Spinal cord (tissue), 10 donors: ENCODE results near the gene JAML. TPM values are rescaled to one million over a fixed set of nuclear protein-coding genes. Genes with fewer than 3 reads are reported as not detected.
A peak's percentile ranks its signal among the peaks of the same experiment; 100 is the strongest.
"Not testable (repeated sequence)": the region's sequence is repeated elsewhere in the genome, so short reads cannot be mapped to it uniquely, and the experiment has no call there.

Source experiments
- DNase-seq, 6 donors: peaks; one replicate each; pipeline versions ENCODE4 v3.0.0 to v3.0.0-alpha.2; 2013 to 2015; ENCODE audit warnings: low spot score in 6 of 6, low read depth in 4 of 6
- H3K27ac ChIP-seq: one replicate; pipeline ENCODE4 v1.5.1; 2013; ENCODE audit warnings: low read depth, low read length, control low read depth
- H3K27me3 ChIP-seq: one replicate; pipeline ENCODE4 v1.6.1; 2013; ENCODE audit warnings: low read length; ENCODE audit not compliant: control insufficient read depth, insufficient read depth
- H3K36me3 ChIP-seq: one replicate; pipeline ENCODE4 v1.6.1; 2013; ENCODE audit warnings: low read length; ENCODE audit not compliant: control insufficient read depth, insufficient read depth
- H3K4me1 ChIP-seq: one replicate; pipeline ENCODE4 v1.6.1; 2013; ENCODE audit warnings: low read length; ENCODE audit not compliant: control insufficient read depth, insufficient read depth
- H3K4me3 ChIP-seq: one replicate; pipeline ENCODE4 v1.5.1; 2013; ENCODE audit warnings: low read depth, low read length, control low read depth
- H3K9me3 ChIP-seq: one replicate; pipeline ENCODE4 v1.6.1; 2013; ENCODE audit warnings: low read length; ENCODE audit not compliant: control insufficient read depth, insufficient read depth
- WGBS: methylation state at CpG from one replicate; pipeline ENCODE4 v1.1.5; 2013; ENCODE audit warnings: missing lambda C conversion rate; ENCODE audit not compliant: insufficient coverage; 5-methylcytosine and 5-hydroxymethylcytosine counted together
- polyA plus RNA-seq, 2 donors: library from polyadenylated mRNA; unstranded; fragments of 120-200 nt; gene quantifications; one replicate each; pipeline ENCODE4 v1.2.1, GENCODE V29; 2013; ENCODE audit not compliant: insufficient read length in 2 of 2
- total RNA-seq, 2 donors: library from RNA; depleted of rRNA in 1 of 2; stranded (reverse); fragments of 120-200 nt in 1 of 2; fragments of >200 nt in 1 of 2; gene quantifications; one replicate each; pipeline versions ENCODE4 v1.2.3 to v1.2.4, GENCODE V29; 2013 to 2014
- donor health status: healthy.

JAML gene
- total and polyA plus RNA-seq, 4 donors, result 0.52 to 9.2 (median 5.2) TPM

DNA sequence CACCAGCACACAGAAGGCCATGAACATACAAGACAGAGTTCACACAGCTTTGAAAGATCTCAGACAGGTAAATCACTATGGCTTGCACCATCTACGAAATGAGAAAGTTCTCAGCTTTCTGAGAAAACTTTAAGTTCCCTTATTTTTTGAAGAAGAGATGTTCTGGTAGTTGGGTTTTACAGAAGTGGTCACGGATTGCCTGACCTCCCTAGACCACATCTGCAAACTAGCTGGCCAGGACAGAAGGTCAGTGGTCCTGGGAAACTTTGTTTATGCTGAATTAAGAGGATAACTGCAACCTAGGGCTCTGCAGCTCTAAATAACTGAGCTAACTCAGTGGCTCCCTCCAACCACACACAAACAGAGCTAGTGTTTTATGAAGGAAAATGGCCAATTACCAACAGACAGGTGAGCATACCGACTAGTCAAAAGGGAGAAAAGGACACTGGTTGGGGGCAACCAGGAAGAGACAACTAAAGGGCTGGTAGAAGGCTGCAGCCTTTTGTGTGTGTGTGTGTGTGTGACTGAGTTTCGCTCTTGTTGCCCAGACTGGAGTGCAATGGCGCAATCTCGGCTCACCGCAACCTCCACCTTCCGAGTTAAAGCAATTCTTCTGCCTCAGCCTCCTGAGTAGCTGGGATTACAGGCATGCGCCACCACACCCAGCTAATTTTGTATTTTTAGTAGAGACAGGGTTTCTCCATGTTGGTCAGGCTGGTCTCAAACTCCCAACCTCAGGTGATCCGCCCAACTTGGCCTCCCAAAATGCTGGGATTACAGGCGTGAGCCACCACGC lies 39.8 kb downstream of the JAML start:
- no peak for DNase-seq
- Histone ChIP-seq H3K36me3 (no peaks in the 10 kb centered on the region), H3K27me3 (peaks cover 7% of the 10 kb centered on the region), H3K27ac (no peak overlapping the region), H3K4me3 (no peak overlapping the region), H3K4me1 (peaks cover 10% of the 10 kb centered on the region), H3K9me3 (no peaks in the 10 kb centered on the region)
- 91% methylated on average over 7 of the region's 12 CpGs for WGBS

DNA sequence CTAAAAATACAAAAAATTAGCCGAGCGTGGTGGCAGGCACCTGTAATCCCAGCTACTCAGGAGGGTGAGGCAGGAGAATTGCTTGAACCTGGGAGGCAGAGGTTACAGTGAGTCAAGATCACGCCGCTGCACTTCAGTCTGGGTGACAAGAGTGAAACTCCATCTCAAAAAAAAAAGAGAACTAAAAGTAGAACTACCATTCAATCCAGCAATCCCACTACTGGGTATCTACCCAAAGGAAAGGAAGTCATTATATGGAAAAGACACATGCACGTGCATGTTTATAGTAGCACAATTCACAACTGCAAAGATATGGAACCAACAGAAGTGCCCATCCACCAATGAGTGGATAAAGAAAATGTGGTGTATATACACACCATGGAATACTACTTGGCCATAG lies 41.1 kb downstream of the JAML start:
- WGBS, result 67% methylated on average over 2 of the region's 5 CpGs

DNA sequence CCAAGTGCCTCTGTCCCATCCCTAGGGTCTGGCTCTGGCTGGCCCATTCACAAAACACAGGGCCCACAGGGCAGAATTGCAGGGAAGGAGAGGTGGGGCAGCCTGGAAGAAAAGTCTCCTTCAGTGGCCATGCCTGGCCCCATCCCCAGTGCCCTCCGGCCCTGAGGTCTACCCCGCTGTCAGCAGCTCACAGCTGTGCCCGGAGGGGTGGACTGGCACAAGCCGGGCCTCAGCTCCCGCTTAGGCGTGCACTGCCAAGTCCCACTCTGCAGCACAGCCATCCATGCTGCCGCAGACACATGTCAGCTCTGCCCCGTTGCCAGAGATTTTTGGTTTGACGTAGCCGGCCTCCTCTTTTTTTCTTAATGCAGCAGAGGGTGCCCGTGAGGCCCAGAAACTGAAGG lies 44.5 kb downstream of the JAML start:
- peaks cover 2% of the 10 kb centered on the region for H3K27me3 ChIP-seq
- DNase-seq, result peak; percentile 80 to 98 (median 85)
- no peaks in the 10 kb centered on the region for H3K9me3 ChIP-seq
- H3K4me3 ChIP-seq, result peak overlapping the region; percentile 31
- WGBS, result under 1% methylated on average over 11 of the region's 11 CpGs
- H3K4me1 ChIP-seq, result peaks cover 15% of the 10 kb centered on the region
- peak overlapping the region; percentile 75 for H3K27ac ChIP-seq
- no peaks in the 10 kb centered on the region for H3K36me3 ChIP-seq

More for the DNA sequence above, 41.1 kb downstream of the JAML start:
- not testable (repeated sequence) for H3K9me3 ChIP-seq, DNase-seq, H3K27me3 ChIP-seq, H3K4me3 ChIP-seq, H3K27ac ChIP-seq, H3K36me3 ChIP-seq
- peaks cover 15% of the 10 kb centered on the region for H3K4me1 ChIP-seq

DNA sequence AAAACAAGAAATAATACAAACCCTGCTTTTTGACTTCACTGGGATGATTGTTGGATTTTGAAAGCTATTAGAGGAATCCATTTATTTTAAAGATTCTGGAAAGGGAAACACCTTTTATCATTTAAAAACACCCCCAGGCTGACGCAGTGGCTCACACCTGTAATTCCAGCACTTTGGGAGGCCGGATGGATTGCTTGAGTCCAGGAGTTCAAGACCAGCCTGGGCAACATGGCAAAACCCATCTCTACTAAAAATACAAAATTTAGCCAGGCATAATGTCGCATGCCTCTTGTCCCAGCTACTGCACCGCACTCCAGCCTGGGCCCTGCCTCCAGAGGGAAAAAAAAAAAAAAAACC lies 48.1 kb downstream of the JAML start:
- no peak for DNase-seq
- 94% methylated on average over 2 of the region's 4 CpGs for WGBS
- Histone ChIP-seq H3K9me3 (no peaks in the 10 kb centered on the region), H3K36me3 (no peaks in the 10 kb centered on the region), H3K4me3 (no peak overlapping the region), H3K27ac (no peak overlapping the region), H3K4me1 (peaks cover 33% of the 10 kb centered on the region), H3K27me3 (no peaks in the 10 kb centered on the region)

DNA sequence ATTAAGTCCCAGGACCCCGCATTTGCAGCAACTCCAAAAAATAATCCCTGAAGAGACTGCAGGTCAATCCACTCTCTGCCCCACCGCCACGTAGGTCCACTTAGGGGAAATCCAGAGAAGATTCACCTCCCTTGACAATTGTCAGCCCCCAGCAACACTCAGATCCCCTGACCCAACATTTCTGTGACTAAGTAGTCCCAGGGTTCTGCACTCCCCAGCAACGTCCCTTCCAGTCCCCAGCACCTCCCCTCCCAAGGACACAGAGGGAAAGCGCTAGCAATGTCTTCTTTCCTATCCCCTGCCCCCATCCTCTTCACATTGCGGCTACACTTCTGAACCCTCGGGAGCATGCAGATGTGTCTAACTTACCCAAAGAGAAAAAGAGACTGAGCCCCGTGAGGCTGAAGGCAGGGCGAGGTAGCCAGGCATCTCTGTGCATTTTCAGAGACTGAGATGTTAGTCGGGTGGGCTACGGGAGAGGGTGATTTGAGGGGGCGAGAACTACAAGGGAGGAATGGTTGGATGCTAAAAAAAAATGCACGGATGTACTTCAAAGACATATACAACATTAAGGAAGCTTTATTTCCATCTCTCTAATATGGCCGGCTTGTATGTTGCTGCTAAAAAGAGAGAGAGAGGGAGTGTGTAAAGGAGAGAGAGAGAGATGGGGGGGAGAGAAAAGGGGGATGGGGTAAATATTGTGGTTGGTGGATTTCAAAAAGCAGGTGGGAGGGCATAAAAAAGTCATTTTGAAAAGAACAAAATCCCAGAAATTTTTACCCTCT lies 48.6 kb downstream of the JAML start, which contains the start of gene SCN2B:
SCN2B (minus strand) TSS at position 647 of the 785 bp plus-strand sequence; CDS start at position 439, 208 bp downstream.
- H3K36me3 ChIP-seq, result no peaks in the 10 kb centered on the region
- 13% methylated on average over 5 of the region's 14 CpGs for WGBS
- H3K27me3 ChIP-seq, result peaks cover 3% of the 10 kb centered on the region
- H3K9me3 ChIP-seq, result no peaks in the 10 kb centered on the region
- peak in 2 of 6 donors; percentile 88 to 92 for DNase-seq
- peak within 1 kb of the TSS; percentile 66 for H3K4me3 ChIP-seq
- H3K4me1 ChIP-seq, result peaks cover 38% of the 10 kb centered on the region
- peak within 1 kb of the TSS; percentile 79 for H3K27ac ChIP-seq

DNA sequence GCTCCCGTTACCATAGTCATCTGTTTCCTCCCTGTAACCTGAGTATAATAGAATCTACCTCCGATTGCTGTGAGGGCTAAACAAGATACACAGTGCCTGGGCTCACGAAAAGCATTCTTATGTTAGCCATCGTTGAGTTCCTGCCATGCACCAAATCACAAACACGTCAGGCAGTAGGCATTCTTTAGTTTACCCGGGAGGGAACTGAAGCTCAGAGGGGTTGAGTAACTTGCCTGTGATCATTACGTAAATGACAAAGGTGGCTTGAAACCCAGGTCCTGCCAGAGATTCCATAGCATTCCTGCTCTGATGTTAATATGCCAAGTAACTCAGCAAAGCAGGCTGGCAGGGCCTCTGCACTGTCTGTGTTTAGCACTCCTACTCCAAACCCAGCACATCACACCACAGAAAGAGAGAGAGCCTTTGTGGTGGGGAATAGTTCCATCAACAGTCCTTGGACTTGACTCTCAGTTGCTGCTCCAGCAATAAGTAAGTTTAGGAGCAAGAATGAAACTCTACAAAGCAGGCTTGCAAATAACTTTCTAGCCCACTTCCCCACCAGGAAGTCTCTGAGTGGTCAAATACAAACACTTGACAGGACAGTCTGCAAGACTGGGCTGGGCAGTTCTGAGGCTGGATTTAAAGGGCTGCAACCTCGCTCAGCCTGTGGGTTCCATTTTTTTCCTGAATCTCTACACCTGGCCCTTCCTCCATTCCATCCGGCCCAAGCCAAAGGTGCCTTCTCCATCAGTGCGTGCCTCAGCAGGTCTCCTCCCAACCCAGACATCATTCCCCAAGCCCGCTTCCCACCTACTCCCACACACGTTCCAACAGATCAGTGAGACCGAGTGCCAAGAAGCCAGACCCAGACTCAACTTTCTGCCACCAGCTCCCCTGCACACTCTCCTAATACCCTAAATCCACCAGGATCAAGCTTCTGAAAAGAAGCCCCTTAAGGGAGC lies 49.5 kb downstream of the JAML start:
- peak in 1 of 6 donors; percentile 41 for DNase-seq
- peak overlapping the region; percentile 79 for H3K27ac ChIP-seq

DNA sequence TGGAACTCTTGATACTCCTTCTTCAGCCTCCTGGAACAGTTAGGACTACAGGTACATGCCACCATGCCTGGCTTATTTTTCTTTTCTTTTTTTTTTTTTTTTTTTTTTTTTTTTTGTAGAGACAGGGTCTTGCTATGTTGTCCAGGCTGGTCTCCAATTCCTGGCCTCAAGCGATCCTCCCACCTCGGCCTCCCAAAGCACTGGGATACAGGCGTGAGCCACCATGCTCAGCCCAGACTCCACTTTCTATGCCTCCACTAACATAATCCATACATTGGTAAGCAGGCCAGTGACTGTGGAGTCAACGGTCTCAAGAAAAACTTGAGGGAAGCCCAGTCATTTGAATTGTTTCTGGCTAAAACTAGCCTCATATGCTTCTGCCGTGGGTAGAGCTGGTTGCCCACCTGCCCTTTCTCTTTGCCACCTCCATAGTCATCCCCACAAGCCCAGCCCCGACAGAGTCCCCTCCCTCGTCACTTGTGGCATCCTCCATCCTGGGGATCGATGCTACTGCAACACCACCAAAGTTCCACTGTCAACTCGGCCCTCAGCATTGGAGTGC lies 50.7 kb downstream of the JAML start:
- Histone ChIP-seq H3K27me3 (peaks cover 12% of the 10 kb centered on the region), H3K4me1 (peaks cover 30% of the 10 kb centered on the region), H3K36me3 (no peaks in the 10 kb centered on the region), H3K4me3 (no peak overlapping the region), H3K9me3 (no peaks in the 10 kb centered on the region), H3K27ac (no peak overlapping the region)
- no peak for DNase-seq
- WGBS, result 86% methylated on average over 9 of the region's 9 CpGs

More for the DNA sequence above, 49.5 kb downstream of the JAML start:
- Histone ChIP-seq H3K4me1 (peaks cover 39% of the 10 kb centered on the region), H3K27me3 (peaks cover 12% of the 10 kb centered on the region), H3K36me3 (no peaks in the 10 kb centered on the region), H3K9me3 (no peaks in the 10 kb centered on the region), H3K4me3 (peak overlapping the region; percentile 66)
- WGBS, result 30% methylated on average over 9 of the region's 13 CpGs

DNA sequence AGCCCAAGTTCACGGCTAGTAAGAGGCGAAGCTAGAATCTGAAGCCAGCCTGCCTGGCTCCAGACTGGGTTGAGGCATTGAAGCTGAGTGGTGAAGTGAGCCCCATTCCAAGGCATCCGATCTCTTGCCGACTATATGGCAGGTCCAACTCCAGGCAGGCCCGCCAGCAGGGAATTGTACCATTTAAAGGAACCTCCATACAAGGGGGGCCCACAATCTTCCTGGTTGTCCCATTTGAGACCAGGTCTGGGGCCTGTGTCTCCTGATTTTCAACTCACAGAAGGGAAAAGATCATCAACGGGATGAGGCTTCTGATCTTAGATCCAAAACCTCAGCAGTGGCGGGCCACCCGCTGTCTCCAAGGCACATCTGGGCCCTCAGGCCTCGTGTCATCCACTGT lies 52.5 kb downstream of the JAML start:
- H3K4me1 ChIP-seq, result peaks cover 30% of the 10 kb centered on the region
- H3K36me3 ChIP-seq, result peaks cover 12% of the 10 kb centered on the region
- H3K27me3 ChIP-seq, result peaks cover 12% of the 10 kb centered on the region
- WGBS, result 85% methylated on average over 9 of the region's 9 CpGs
- H3K27ac ChIP-seq, result no peak overlapping the region
- H3K9me3 ChIP-seq, result no peaks in the 10 kb centered on the region
- DNase-seq, result peak in 1 of 6 donors; percentile 4
- H3K4me3 ChIP-seq, result no peak overlapping the region
